Purkinje cell (primary cell): ENCODE data around the gene SCNM1. TPM values are rescaled to one million over a fixed set of nuclear protein-coding genes. Genes with fewer than 3 reads are reported as not detected.

ENCODE experiments used
- polyA plus RNA-seq: library from polyadenylated mRNA; unstranded; fragments of >200 nt; fragmentation: Nextera tagmentation; gene quantifications from 2 replicates; pipeline ENCODE4 v1.2.1, GENCODE V29; 2014

Gene SCNM1
- polyA plus RNA-seq, result 138 and 168 TPM in 2 replicates

GRCh38 chr1:151165738-151166504 is at the start of gene SCNM1, which contains the start of gene LYSMD1:
Gene SCNM1 (plus strand): TSS chr1:151166144. CDS start chr1:151166153, 9 bp downstream.
Gene LYSMD1 (minus strand): TSS chr1:151165902. CDS start chr1:151165258, 644 bp downstream.

GRCh38 chr1:151146412-151147131 is 19.4 kb upstream of the SCNM1 start, which contains the start of gene SEMA6C:
Gene SEMA6C (minus strand): TSS chr1:151146631. CDS start chr1:151142621, 4,010 bp downstream.

GRCh38 chr1:151156515-151156819 is 9.5 kb upstream of the SCNM1 start, which contains the start of gene TNFAIP8L2:
Gene TNFAIP8L2 (plus strand): TSS chr1:151156649. CDS start chr1:151158698, 2,049 bp downstream.

GRCh38 chr1:151175863-151176262 is 9.9 kb downstream of the SCNM1 start, which contains the start of gene TMOD4:
Gene TMOD4 (minus strand): TSS chr1:151175981. CDS start chr1:151174875, 1,106 bp downstream.

GRCh38 chr1:151189637-151190445 is 23.9 kb downstream of the SCNM1 start, which contains the start of gene VPS72:
Gene VPS72 (minus strand): TSS chr1:151190197. CDS start chr1:151190121, 76 bp downstream.

GRCh38 chr1:151198254-151199127 is 32.5 kb downstream of the SCNM1 start, which contains the start of gene PIP5K1A:
Gene PIP5K1A (plus strand): TSS chr1:151198552. CDS start chr1:151198997, 445 bp downstream.

Other genes starting within 250 kb of the SCNM1 start
- gene SETDB1, start 239.8 kb upstream of the SCNM1 start, polyA plus RNA-seq, result 7.4 and 12.1 TPM in 2 replicates
- gene CERS2, start 191.3 kb upstream of the SCNM1 start, polyA plus RNA-seq, result 2.0 and 2.5 TPM in 2 replicates
- not detected in 2 replicates for gene ANXA9, start 183.9 kb upstream of the SCNM1 start, polyA plus RNA-seq
- gene MINDY1, start 159.2 kb upstream of the SCNM1 start, polyA plus RNA-seq, result 0.55 and 1.1 TPM in 2 replicates
- gene PRUNE1, start 157.7 kb upstream of the SCNM1 start, polyA plus RNA-seq, result 13.0 and 22.9 TPM in 2 replicates
- gene BNIPL, start 129.6 kb upstream of the SCNM1 start, polyA plus RNA-seq, result 0.26 and 0.60 TPM in 2 replicates
- gene C1orf56, start 118.4 kb upstream of the SCNM1 start, polyA plus RNA-seq, result 12.8 and 18.3 TPM in 2 replicates
- gene CDC42SE1, start 106.5 kb upstream of the SCNM1 start, polyA plus RNA-seq, result 11.7 and 17.5 TPM in 2 replicates
- 149 and 204 TPM in 2 replicates for gene MLLT11, start 105.7 kb upstream of the SCNM1 start, polyA plus RNA-seq
- gene GABPB2, start 95.4 kb upstream of the SCNM1 start, polyA plus RNA-seq, result 3.0 and 6.1 TPM in 2 replicates
- 0.95 and 2.5 TPM in 2 replicates for gene SEMA6C, start 19.5 kb upstream of the SCNM1 start, polyA plus RNA-seq
- not detected in 2 replicates for gene TNFAIP8L2, start 9.5 kb upstream of the SCNM1 start, polyA plus RNA-seq
- gene LYSMD1, start 242 bp upstream of the SCNM1 start, polyA plus RNA-seq, result 19.2 and 19.6 TPM in 2 replicates
- gene TMOD4, start 9.8 kb downstream of the SCNM1 start, polyA plus RNA-seq, result not detected in 2 replicates
- 9.7 and 12.8 TPM in 2 replicates for gene VPS72, start 24.1 kb downstream of the SCNM1 start, polyA plus RNA-seq
- 2.9 and 3.3 TPM in 2 replicates for gene PIP5K1A, start 32.4 kb downstream of the SCNM1 start, polyA plus RNA-seq
- 80.4 and 119 TPM in 2 replicates for gene PSMD4, start 88.6 kb downstream of the SCNM1 start, polyA plus RNA-seq
- gene ZNF687, start 116.2 kb downstream of the SCNM1 start, polyA plus RNA-seq, result 0.07 and 0.34 TPM in 2 replicates
- gene PI4KB, start 161.3 kb downstream of the SCNM1 start, polyA plus RNA-seq, result 4.3 and 6.1 TPM in 2 replicates
- gene RFX5, start 181.1 kb downstream of the SCNM1 start, polyA plus RNA-seq, result 1.5 and 1.9 TPM in 2 replicates
- 0.83 and 1.7 TPM in 2 replicates for gene SELENBP1, start 206.6 kb downstream of the SCNM1 start, polyA plus RNA-seq
- gene PSMB4, start 233.4 kb downstream of the SCNM1 start, polyA plus RNA-seq, result 351 and 394 TPM in 2 replicates